Tibial artery (tissue), 4 donors: Measurements from ENCODE around the gene GPS2.
A peak's percentile ranks its signal among the peaks of the same experiment; 100 is the strongest.

Source experiments
- DNase-seq, 2 donors: peaks; one replicate each; pipeline ENCODE4 v3.0.0-alpha.2; 2019
- H3K27ac ChIP-seq, 2 donors: fragments of 200-600 bp; sonication (generic) in 1 of 2; 1 replicate in 1 of 2; 2 replicates in 1 of 2; pipeline ENCODE4 v1.5.1; 2018 to 2019; ENCODE audit warnings: mild to moderate bottlenecking in 1 of 2
- H3K27me3 ChIP-seq, 2 donors: fragments of 200-600 bp; sonication (generic) in 1 of 2; one replicate each; pipeline versions ENCODE4 v1.5.1 to v1.6.0; 2016 to 2019
- H3K36me3 ChIP-seq, 3 donors: fragments of 200-600 bp; sonication (generic) in 2 of 3; one replicate each; pipeline ENCODE4 v1.5.1; 2016 to 2019; ENCODE audit warnings: mild to moderate bottlenecking in 2 of 3
- H3K4me1 ChIP-seq, 4 donors: fragments of 200-600 bp; sonication (generic) in 2 of 4; 1 replicate in 3 of 4; 2 replicates in 1 of 4; pipeline ENCODE4 v1.5.1; 2016 to 2019
- H3K4me3 ChIP-seq, 2 donors: fragments of 200-600 bp; sonication (generic) in 1 of 2; 1 replicate in 1 of 2; 2 replicates in 1 of 2; pipeline ENCODE4 v1.5.1; 2018 to 2019; ENCODE audit warnings: mild to moderate bottlenecking in 2 of 2
- H3K9me3 ChIP-seq, 3 donors: fragments of 200-600 bp; sonication (generic) in 1 of 3; one replicate each; pipeline ENCODE4 v1.5.1; 2016 to 2019
- CTCF ChIP-seq, 2 experiments: fragments of 200-600 bp in 1 of 2; fragments of 450-650 bp in 1 of 2; IDR thresholded peaks; one replicate each; pipeline ENCODE4 v1.5.1; 2017 to 2019; ENCODE audit warnings: antibody characterized with exemption in 2 of 2, mild to moderate bottlenecking in 1 of 2, moderate library complexity in 1 of 2
- intact Hi-C: fragments of 100-400 bp; cut with DNase I; formaldehyde crosslinking; loops from one replicate; pipeline ENCODE4 v1.15.0; 2023; ENCODE audit warnings: low total_unique reads

GPS2 gene

GRCh38 chr17:7329997-7330637 lies 15.0 kb upstream of the GPS2 start:
- Histone ChIP-seq H3K9me3 (no peaks in the 10 kb centered on the region), H3K4me3 (peak overlapping the region; percentile 58 to 62), H3K27ac (peak overlapping the region; percentile 92), H3K36me3 (peaks cover 0 to 27% (median 8%) of the 10 kb centered on the region in 3 donors), H3K27me3 (peaks cover 0 to 24% of the 10 kb centered on the region in 2 donors), H3K4me1 (peaks cover 0 to 23% (median 16%) of the 10 kb centered on the region in 4 donors)
- DNase-seq, result peak; percentile 79 to 89
- no peak for TF ChIP-seq CTCF (IDR thresholded peaks at IDR 0.05)
- intact Hi-C loops, result no loop called here

DNA sequence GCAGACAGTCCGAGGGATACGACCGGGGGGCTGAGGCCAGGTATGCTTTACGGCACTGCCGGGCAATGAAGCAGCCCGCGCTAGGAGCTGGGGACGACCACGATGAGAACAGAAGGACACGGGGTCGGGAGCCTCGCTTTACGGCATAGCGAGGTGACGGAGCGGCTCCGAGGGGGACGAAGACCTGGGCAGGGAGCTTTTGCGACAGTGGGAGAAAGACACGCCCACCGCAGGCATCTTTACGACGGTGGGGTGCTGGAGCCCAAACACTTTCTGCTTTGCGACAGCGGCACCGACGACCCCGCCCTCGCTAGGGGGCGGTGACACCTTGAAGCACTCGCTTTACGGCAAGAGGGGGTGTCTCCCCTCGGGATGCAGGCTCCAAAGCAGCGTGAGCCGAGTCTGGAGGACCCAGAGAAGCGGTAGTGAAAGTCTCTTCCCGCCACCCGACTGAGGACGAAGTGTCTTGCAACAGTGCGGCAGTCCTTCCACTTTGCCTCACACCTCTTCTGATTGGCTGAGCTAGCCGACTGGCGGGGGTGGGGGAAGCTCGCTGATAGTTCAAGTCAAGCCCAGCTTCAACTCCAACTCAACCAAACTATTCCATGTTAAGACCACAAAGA lies 14.3 kb upstream of the GPS2 start:
- Histone ChIP-seq H3K36me3 (peaks cover 0 to 34% (median 14%) of the 10 kb centered on the region in 3 donors), H3K27me3 (peaks cover 0 to 17% of the 10 kb centered on the region in 2 donors), H3K27ac (peak overlapping the region; percentile 92), H3K4me3 (peak overlapping the region; percentile 58 to 62), H3K9me3 (no peaks in the 10 kb centered on the region), H3K4me1 (peaks cover 0 to 23% (median 16%) of the 10 kb centered on the region in 4 donors)
- no peak for TF ChIP-seq CTCF (IDR thresholded peaks at IDR 0.05)
- DNase-seq, result peak; percentile 99
- intact Hi-C loops, result no loop called here

GRCh38 chr17:7328840-7329373 lies 13.7 kb upstream of the GPS2 start, which contains the start of gene NEURL4:
Gene NEURL4, minus strand, starts transcription at chr17:7329335. Its CDS starts 23 bp downstream, at chr17:7329312.
- Histone ChIP-seq H3K4me1 (peaks cover 0 to 23% (median 16%) of the 10 kb centered on the region in 4 donors), H3K36me3 (peaks cover 2 to 39% (median 18%) of the 10 kb centered on the region in 3 donors), H3K27me3 (peaks cover 0 to 12% of the 10 kb centered on the region in 2 donors), H3K9me3 (no peaks in the 10 kb centered on the region), H3K4me3 (peak within 1 kb of the TSS; percentile 58 to 62), H3K27ac (peak within 1 kb of the TSS; percentile 92)
- intact Hi-C loops, result no loop called here
- no peak for TF ChIP-seq CTCF (IDR thresholded peaks at IDR 0.05)
- DNase-seq, result peak in 1 of 2 donors; percentile 79

GRCh38 chr17:7328009-7328408 lies 12.8 kb upstream of the GPS2 start:
- H3K27me3 ChIP-seq, result peaks cover 0 to 7% of the 10 kb centered on the region in 2 donors
- peaks cover 11 to 48% (median 27%) of the 10 kb centered on the region in 3 donors for H3K36me3 ChIP-seq
- intact Hi-C loops, result no loop called here
- no peak for DNase-seq
- peak overlapping the region; percentile 58 to 62 for H3K4me3 ChIP-seq
- peak overlapping the region; percentile 92 for H3K27ac ChIP-seq
- H3K4me1 ChIP-seq, result peaks cover 0 to 23% (median 16%) of the 10 kb centered on the region in 4 donors
- no peak for TF ChIP-seq CTCF (IDR thresholded peaks at IDR 0.05)
- no peaks in the 10 kb centered on the region for H3K9me3 ChIP-seq

GRCh38 chr17:7327501-7327900 lies 12.3 kb upstream of the GPS2 start:
- Histone ChIP-seq H3K36me3 (peaks cover 16 to 53% (median 32%) of the 10 kb centered on the region in 3 donors), H3K4me1 (peaks cover 0 to 23% (median 16%) of the 10 kb centered on the region in 4 donors), H3K27ac (no peak overlapping the region), H3K9me3 (no peaks in the 10 kb centered on the region), H3K27me3 (peaks cover 0 to 3% of the 10 kb centered on the region in 2 donors), H3K4me3 (no peak overlapping the region)
- intact Hi-C loops, result no loop called here
- DNase-seq, result no peak
- no peak for TF ChIP-seq CTCF (IDR thresholded peaks at IDR 0.05)
